Measurements from ENCODE around the gene RREB1.

Gene RREB1

DNA sequence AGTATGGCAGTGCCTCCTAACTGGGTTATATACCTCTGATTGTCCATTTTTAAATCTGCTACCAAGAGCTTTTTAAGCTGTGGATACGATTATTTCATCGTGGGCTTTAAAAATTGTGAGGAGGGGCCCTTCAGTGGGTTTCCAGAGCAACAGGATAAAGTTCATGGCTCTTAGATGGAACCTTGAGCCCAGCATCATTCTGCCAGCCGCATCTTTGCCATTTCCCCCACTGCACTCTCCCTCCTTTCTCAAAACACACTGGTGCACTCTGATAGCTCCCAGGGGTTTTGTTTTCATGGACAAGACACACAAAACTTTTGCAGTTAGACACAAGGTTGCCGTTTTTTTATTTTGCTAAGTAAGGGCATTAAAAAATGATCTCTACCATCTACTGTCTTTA lies 54.1 kb downstream of the RREB1 start:
- H4K20me1 ChIP-seq (ENCODE audit: control insufficient read depth, insufficient read depth, low read depth, low read length), result peaks cover 41% of the 10 kb centered on the region
- no peak overlapping the region for H3K4me2 ChIP-seq (ENCODE audit: low read length)

DNA sequence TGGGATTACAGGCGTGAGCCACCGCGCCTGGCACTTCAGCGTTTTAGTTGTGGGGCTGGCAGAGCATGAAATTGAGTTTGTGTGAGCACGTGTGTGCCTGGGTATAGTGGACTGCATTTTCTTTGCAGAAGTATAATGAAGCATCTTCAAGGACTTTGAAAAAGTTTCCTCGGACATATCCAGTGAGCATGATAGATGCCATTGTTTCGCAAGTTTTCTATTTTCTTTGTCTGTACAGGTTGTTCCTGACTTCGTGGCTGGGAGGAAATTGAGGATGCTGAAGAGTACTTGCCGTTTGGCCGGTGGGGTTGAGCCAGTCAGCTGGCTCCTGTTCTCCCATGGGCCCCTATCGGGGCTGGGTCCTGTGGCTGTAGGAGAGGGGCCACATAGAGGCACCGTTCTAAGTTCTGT lies 55.9 kb downstream of the RREB1 start:
- Histone ChIP-seq H3K4me2 (ENCODE audit: low read length) (no peak overlapping the region), H4K20me1 (ENCODE audit: control insufficient read depth, insufficient read depth, low read depth, low read length) (peaks cover 30% of the 10 kb centered on the region), H3K9me2 (replicated peaks; ENCODE audit: control insufficient read depth, low read length) (no peaks in the 10 kb centered on the region), H3K4me1 (ENCODE audit: control insufficient read depth, low read length) (peaks cover 6% of the 10 kb centered on the region), H3K27ac (ENCODE audit: low read depth, low read length) (no peak overlapping the region), H3K27me3 (ENCODE audit: control insufficient read depth, low read length) (no peaks in the 10 kb centered on the region), H3K4me3 (ENCODE audit: low read length) (no peak overlapping the region), H3F3A (ENCODE audit: control insufficient read depth, insufficient read depth) (no peaks in the 10 kb centered on the region), H3K79me2 (ENCODE audit: control insufficient read depth, low read length) (peaks cover 78% of the 10 kb centered on the region), H3K9me3 (ENCODE audit: control insufficient read depth, insufficient read depth, low read length) (no peaks in the 10 kb centered on the region), H3K36me3 (ENCODE audit: control insufficient read depth, low read length) (no peaks in the 10 kb centered on the region)
- TF ChIP-seq EZH2phosphoT487 (IDR thresholded peaks at IDR 0.05; ENCODE audit: borderline replicate concordance, low read length), result no peak

More for the DNA sequence above, 54.1 kb downstream of the RREB1 start:
- Histone ChIP-seq H3K27ac (ENCODE audit: low read depth, low read length) (no peak overlapping the region), H3K4me3 (ENCODE audit: low read length) (no peak overlapping the region), H3F3A (ENCODE audit: control insufficient read depth, insufficient read depth) (no peaks in the 10 kb centered on the region), H3K9me2 (replicated peaks; ENCODE audit: control insufficient read depth, low read length) (no peaks in the 10 kb centered on the region), H3K36me3 (ENCODE audit: control insufficient read depth, low read length) (no peaks in the 10 kb centered on the region), H3K27me3 (ENCODE audit: control insufficient read depth, low read length) (no peaks in the 10 kb centered on the region), H3K4me1 (ENCODE audit: control insufficient read depth, low read length) (peaks cover 7% of the 10 kb centered on the region), H3K79me2 (ENCODE audit: control insufficient read depth, low read length) (peaks cover 88% of the 10 kb centered on the region), H3K9me3 (ENCODE audit: control insufficient read depth, insufficient read depth, low read length) (no peaks in the 10 kb centered on the region)
- TF ChIP-seq, protein P1, sequence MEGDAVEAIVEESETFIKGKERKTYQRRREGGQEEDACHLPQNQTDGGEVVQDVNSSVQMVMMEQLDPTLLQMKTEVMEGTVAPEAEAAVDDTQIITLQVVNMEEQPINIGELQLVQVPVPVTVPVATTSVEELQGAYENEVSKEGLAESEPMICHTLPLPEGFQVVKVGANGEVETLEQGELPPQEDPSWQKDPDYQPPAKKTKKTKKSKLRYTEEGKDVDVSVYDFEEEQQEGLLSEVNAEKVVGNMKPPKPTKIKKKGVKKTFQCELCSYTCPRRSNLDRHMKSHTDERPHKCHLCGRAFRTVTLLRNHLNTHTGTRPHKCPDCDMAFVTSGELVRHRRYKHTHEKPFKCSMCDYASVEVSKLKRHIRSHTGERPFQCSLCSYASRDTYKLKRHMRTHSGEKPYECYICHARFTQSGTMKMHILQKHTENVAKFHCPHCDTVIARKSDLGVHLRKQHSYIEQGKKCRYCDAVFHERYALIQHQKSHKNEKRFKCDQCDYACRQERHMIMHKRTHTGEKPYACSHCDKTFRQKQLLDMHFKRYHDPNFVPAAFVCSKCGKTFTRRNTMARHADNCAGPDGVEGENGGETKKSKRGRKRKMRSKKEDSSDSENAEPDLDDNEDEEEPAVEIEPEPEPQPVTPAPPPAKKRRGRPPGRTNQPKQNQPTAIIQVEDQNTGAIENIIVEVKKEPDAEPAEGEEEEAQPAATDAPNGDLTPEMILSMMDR (IDR thresholded peaks at IDR 0.05; ENCODE audit: low read depth, low read length, poor library complexity, severe bottlenecking), result no peak

DNA sequence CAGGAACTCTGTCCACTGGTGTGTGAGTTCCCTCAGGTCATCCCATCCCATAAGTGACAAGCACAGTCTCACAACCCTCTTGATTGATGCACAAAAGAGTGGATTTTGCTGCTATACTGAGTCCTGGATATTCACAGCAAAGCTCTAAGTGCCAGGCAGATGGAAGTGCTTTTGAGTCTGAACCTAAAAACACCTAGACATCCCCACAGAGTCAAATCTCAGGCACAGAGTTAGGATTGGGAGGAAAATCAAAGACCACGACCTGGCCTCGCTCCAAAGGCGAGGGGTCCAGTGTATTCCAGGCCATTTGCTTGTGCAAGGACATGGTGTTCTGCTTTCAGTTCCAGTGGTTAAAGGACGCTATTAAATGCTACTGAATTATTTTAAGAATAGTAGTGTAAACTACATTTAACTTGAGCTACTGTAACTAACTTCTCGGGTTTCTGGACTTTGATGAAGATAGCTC lies 56.8 kb downstream of the RREB1 start:
- H4K20me1 ChIP-seq (ENCODE audit: control insufficient read depth, insufficient read depth, low read depth, low read length), result peaks cover 28% of the 10 kb centered on the region

More for the DNA sequence above, 56.8 kb downstream of the RREB1 start:
- Histone ChIP-seq H3K27ac (ENCODE audit: low read depth, low read length) (no peak overlapping the region), H3F3A (ENCODE audit: control insufficient read depth, insufficient read depth) (no peaks in the 10 kb centered on the region), H3K4me3 (ENCODE audit: low read length) (no peak overlapping the region), H3K79me2 (ENCODE audit: control insufficient read depth, low read length) (peaks cover 78% of the 10 kb centered on the region), H3K4me1 (ENCODE audit: control insufficient read depth, low read length) (peaks cover 15% of the 10 kb centered on the region), H3K36me3 (ENCODE audit: control insufficient read depth, low read length) (no peaks in the 10 kb centered on the region), H3K9me2 (replicated peaks; ENCODE audit: control insufficient read depth, low read length) (no peaks in the 10 kb centered on the region), H3K9me3 (ENCODE audit: control insufficient read depth, insufficient read depth, low read length) (no peaks in the 10 kb centered on the region), H3K4me2 (ENCODE audit: low read length) (no peak overlapping the region), H3K27me3 (ENCODE audit: control insufficient read depth, low read length) (no peaks in the 10 kb centered on the region)
- TF ChIP-seq EZH2phosphoT487 (IDR thresholded peaks at IDR 0.05; ENCODE audit: borderline replicate concordance, low read length), result no peak
- TF ChIP-seq, protein P1 (IDR thresholded peaks at IDR 0.05; ENCODE audit: low read depth, low read length, poor library complexity, severe bottlenecking), result no peak
